GM18517 (cell line): ENCODE data around the gene MMS19.

Source experiments
- ATAC-seq: cut with Tn5 transposase; IDR thresholded peaks from one replicate; pipeline ENCODE4 v1.9.1; 2021; ENCODE audit warnings: mild to moderate bottlenecking, moderate library complexity; ENCODE audit not compliant: unreplicated experiment

Gene MMS19

DNA sequence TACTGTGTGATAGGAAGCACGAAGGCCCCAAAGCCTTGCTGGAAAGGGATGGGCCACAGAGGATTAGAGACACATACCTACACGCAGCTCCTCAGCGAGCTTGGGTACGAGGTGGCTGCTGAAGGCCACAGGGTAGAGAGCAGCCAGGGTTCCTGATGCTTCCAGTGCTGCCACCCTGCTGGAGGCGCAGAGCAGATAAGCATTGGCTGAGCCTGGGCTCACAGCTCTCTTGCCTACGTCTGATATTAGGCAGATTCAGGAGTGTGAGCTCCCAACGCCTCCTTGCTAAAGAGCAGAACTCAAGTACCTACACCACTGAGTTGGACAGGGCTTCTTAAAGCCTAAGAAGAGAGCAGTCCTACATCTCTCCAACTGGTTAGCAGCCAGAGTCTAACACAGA, 32.2 kb downstream of the MMS19 start:
- no peak for ATAC-seq

DNA sequence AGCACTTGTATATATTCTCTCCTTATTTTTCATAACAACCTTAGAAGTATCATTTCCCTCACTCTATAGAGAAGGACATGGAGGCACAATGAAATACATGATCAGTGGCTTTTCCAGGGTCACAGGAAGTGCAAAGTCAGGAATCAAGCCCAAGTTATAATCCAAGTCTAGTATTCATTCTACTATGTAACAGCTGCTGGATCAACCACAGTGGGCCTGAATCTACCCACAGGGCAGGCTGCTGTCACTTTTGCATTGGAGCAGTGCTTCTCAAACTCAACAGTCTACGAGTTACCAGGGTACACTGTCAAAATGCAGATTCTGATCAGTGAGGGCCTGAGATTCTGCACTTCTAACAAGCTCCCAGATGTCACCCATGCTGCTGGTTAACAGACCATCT, 34.0 kb downstream of the MMS19 start:
- ATAC-seq = no peak

DNA sequence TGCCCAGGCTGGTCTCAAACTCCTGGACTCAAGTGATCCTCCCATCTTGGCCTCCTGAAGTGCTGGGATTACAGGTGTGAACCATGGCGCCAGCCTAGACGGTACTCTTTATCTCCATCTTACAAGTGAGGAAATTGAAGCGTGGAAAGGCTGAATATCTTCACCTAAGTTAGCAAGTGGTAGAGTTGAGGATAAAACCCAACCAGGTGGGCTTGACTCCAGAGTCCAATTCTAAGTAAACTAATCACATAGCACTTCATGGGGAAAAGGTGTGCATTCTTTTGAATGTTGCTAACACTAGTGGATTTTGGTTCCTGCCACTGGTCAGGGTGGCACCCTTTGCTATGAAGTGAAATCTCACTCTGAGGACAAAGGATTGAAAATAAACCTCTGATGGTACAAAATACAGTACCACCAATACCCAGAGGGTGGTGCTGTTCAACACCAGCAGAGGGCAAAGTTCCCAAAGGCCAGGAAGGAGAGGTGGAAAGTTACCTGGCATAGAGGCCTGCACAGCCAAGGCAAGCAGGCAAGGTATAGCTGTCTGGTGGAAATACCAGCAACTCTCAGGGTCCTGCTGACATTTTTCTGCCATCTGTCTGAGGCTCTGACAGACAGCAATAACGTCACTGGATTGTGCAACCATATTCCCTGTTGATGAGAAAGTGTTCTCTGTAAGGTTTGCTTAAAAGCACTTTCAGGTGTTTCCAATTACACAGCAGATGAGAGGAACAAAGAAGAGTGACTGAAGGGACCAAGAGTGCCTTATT, 34.7 kb downstream of the MMS19 start:
- ATAC-seq = no peak

DNA sequence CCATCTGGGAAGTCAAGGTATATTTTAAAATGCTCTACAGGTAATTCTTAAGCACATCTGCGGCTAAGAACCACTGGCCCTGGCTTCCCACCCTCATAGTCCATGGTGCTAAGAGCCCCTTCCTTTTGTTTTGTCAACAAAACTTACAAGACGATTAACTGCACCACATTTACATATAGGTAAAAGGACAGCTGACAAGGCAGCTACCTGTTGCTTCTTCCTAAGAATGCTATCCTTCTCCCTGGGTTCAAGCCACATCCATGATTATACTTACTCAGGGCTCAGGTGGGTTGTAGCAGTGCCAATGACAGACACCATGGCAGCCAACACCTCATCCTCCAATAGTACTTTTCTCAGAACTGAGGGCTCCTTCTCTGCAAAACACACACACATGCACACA, 35.9 kb downstream of the MMS19 start:
- ATAC-seq = no peak

DNA sequence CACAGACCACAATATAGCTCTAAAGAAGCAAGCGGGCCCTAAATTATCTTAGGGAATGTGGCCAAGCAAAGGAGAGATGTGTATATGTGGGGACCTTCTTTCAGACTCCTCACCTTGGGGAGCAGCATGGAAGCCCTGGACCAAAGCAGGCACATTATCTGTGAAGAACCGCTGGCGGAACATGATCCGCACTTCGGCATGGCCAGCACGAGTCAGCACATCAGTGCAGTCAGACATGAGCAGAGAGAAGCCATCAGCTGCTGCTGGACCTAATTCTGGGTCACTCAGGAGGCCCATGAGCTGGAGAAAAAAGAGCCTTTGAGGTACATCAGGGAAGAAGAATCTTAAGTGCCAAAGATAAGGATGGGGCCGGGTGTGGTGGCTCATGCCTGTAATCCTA, 38.3 kb downstream of the MMS19 start:
- no peak for ATAC-seq

DNA sequence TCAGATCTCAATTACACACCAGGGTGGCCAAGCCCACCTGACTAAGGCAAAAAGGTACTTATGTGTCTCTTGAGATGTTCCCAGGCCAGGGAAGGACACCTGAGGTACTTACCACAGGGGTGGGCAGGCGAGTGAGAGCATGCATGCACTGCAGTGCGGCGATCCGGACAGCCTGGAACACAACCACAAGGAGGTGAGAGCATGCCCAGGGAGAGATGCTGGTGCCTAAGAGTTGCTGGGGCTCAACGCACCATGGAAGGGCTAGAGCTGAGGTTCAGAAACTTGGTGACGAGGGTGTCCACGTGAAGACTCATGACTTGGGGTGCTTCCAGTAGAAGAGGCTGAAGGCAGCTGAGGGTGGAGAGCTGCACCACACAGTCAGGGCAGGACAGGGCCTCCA, 39.1 kb downstream of the MMS19 start:
- no peak for ATAC-seq

DNA sequence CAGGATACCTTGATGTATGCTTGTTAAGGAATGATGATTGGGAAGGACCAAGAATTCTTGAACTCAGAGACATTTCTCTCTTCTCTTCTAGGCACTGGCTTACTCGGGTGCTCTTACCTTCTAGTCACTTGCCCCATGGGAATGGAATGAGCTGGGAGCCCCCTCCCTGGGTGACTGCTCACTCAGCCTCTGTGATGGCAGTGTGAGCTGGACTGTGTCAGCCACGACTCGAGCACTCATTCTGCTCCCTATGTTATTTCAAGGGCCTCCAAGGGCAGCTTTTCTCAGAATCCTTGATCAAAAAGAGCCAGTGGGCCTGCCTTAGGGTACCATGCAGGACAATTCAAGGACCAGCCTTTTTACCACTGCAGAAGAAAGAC, 41.5 kb downstream of the MMS19 start:
- no peak for ATAC-seq

DNA sequence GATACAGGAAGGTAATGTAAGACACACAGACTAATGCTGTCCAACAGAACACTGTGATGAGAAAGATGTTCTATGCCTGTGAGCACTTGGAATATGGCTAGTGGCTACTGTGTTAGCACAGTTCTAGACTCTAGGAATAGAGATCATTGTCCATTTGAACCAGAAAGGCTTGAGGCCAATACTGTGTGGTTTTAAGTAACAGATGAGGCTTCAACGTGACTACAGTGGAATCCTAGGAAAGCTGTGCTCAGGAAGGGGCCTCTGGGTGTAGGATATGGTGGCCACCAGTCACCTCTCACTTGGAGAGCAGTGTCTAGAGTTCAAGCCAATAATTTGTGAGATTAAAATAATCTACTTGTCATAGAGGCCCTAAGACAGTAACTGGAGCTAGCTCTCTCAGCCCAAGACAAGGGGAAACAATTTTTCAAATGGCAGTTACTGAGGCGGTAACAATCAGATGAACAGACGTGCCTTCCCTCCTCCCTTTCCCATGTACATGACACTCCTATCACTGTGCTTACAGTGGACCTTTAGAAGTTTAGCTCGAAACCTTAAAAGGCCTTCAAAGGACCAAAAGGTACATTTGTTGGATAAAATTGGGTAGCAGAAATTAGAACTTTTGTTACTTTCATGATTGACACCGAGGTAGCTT, 42.1 kb downstream of the MMS19 start:
- no peak for ATAC-seq

DNA sequence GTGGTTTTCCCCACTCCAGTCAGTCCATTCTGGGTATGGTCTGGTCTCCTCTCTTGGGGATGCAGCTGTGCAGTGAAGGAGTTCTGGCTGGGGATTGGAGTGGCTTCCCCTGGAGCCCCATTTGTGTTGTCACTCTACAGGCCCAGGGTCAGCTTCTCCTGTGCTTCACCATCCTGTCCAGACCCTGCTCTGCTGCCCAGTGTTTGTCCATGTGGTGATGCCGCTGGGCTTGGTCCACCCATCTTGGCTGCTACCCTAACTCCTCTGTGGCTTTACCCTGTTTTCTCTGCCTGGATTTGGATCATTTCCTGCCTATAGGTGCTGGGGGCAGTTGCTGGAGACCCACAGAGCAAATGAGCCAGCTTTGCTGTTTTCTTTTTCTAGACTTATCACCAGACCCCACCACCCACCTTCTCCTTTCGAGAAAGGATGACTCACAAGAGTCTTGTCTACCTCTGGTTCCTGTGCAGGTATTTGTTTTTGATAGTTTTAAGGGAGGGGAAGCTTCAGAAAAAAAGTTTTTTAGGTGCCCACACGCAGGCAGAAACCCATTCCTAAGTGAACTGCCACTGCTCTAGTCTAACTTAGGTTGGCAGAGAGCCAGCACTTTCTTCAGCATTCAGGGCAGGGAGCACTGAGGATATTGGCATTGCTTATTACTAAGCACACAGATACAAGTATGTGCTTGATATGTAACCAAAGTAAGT, 43.7 kb downstream of the MMS19 start:
- no peak for ATAC-seq

DNA sequence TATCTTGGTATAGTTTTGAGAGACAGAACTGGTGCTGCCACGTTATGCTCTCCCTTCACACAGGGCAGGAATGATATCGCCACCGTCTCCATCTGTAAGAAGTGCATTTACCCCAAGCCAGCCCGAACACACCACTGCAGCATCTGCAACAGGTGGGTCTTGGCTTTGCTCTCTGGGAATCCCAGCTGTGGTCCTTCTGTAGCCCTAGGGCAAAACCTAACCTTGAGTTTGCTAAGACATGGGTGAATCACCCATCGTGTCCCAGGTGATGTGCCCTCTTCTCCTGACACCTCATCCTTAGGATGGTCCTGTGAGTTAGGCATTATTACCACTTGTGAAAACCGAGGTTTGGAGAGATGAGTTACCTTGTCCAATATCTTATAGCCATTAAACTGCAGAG, 45.9 kb downstream of the MMS19 start:
- ATAC-seq = no peak

DNA sequence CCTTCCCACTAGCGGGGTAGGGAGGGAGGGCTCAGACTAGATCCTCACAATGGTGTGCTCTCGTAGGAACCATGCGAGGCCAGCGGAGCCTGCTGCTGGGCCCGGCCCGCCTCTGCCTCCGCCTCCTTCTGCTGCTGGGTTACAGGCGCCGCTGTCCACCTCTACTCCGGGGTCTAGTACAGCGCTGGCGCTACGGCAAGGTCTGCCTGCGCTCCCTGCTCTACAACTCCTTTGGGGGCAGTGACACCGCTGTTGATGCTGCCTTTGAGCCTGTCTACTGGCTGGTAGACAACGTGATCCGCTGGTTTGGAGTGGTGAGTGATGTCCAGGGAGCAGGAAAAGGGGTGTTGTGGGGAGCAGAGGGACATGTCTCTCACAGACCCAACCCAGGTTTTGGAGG, 46.6 kb downstream of the MMS19 start:
- no peak for ATAC-seq

DNA sequence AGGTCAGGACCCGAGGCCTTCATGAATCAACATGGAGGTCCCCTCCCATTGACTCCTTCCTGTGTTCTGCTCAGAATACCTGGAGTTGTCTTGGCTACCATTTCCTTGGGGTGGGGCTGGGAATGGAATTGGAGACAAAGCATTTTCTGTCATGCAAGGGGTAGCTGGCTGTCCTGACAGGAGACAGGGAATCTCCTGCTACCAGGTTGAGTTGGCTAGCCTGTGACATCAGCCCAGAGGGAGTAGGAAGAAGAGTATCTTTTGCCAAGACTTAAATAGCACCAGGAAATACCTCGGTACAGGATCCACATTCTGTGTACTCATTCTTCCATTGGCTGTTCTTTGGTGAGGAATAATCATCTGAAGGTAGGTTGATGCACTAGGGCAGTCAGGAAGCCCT, 47.4 kb downstream of the MMS19 start:
- no peak for ATAC-seq

DNA sequence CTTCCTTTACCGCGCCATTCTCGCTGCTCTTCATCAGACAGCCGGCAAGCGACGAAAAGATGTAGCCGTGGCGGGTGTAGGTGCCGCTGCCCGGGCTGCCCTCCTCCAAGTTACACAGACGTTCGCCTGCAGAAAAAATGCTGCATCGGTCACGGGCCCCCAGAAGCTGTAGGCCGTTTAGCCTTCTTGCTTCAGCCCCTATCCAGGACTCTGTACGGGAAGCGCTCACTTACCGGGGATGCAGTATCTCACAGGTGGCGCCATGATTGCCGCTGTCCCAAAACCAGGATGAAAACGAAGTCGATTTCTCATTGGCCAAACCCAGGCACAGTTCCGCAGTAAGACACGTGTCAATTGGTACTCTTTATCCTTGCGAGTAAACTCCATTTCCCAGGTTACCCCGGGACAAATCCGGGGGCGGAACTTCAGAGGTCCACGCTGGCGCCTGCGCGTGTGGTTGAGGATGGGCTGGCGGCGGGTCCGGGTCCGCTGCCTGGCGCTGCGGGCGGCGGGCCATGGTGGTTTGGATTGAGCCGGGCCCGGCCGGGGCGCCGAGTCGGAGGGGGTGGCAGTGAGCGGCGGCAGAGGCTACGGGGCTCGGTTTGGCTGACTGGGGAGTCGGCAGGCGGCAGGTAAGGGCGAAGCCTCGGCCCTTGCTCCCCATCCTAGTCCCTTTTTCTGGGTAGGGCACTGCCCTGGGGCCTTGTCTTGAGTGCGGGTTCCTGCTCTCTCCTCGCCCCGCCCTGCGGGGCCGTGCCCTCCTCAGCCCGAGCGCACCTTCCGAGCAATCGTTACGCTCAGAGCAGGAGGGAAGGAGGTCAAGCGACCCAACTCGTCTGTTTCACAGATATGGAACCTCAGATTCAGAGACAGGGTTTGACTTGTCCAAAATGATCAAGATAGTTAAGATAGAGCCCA, 52.2 kb downstream of the MMS19 start, which contains the start of the genes EXOSC1 and ZDHHC16:
Gene EXOSC1 (minus strand): TSS at position 285 of the 918 bp plus-strand sequence. CDS start 21 bp downstream, at position 264.
Gene ZDHHC16 (plus strand): TSS at position 454 of the 918 bp plus-strand sequence. CDS start 5,501 bp downstream, outside the sequence.
- ATAC-seq = peak; percentile 97

DNA sequence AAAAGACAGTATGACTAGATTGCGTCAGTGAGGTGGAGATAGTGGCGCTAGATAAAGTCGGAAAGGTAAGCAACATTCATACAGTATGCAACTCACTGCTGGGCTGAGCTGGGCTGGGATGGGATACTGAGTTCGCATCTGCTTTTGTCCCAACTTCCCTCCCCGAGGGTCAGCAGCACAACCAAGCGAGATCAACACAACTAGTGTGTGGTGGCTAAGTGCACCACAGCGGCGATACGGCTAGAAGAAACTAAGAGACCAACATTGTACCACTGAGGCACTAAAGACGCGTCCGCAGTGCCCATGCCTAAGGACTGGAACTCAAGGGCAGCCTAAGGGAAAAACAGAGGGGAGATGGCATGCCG, 52.9 kb downstream of the MMS19 start:
- ATAC-seq = no peak

DNA sequence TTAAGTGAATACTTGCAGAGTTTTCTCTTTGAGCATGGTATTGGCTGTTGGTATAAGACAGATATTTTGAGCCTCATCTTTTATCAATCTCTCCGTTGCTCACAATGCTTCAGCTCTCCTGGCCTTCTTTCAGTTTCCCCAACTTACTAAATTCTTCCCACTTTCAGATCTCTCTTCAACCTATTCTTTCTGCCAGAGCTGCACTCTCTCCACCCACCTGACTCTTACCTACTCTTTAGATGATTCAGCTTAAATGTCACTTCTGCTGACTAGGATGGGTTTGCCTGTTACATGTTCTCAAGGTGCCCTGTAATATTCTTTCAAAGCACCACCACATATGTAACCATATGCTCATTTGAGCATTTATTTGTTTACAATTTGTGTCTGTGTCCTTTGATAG, 54.0 kb downstream of the MMS19 start:
- ATAC-seq = no peak

DNA sequence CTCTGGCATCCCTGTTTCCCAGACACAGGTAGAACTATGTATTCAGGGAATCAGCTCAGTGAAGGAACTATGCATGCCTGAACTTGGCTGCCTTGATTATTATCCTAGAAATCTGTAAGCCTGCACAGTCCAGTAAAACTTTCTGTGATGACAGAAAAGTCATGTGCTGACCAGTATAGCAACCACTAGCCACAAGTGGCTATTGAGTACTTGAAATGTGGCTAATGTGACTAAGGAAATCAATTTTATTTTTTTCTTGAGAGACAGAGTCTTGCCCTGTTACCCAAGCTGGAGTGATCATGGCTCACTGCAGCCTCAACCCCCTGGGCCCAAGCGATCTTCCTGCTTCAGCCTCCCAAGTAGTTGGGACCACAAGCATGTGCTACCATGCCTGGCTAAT, 55.9 kb downstream of the MMS19 start:
- ATAC-seq = no peak

DNA sequence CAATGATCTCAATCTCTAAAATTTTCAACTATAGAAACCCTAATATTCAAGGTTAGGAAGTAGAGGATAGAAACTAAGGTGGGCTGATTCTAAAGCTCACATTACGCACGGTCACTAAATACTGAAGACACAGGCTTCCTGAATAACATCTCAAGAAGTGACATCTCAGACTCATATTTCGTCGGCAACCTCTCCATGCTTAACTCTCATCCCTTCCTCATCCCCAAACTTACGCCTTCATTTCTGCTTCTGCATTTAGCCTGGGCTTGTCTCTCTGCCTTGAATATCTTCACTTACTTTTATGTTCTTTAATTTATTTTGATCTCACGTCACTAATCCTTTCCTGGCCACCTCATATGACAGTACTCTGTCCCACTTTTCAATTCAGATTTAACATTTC, 63.0 kb downstream of the MMS19 start:
- ATAC-seq = no peak

DNA sequence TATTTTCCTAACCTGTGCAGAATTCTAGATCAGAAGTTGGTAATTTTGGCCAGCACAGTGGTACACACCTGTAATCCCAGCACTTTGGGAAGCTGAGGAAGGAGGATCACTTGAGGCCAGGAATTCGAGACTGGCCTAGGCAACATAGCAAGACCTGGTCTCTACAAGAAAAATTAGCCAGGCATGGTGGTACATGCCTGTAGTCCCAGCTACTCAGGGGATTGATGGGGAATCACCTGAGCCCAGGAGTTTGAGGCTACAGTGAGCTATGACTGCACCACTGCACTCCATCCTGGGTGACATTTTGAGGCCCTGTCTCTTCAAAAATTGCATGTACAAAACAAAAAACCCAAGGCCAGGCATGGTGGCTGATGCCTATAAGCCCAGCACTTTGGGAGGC, 63.7 kb downstream of the MMS19 start:
- no peak for ATAC-seq

DNA sequence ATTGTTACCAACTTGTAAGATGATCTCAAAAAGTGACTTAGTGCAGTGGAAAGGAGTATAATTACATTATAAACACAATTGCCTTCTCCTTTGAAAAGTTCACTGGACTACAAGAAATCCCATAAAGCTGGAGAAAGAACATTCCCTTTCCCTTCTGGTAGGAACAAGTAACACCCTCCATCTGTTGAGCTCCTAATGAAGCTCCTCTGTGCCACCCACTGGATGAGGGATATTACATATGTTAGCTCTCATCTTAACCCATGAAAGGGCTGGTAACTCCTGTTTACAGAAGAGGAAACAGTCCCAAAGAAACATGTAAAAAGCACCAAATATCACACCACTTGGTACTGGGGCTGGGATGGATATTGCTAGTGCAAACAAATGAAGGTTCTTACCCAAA, 64.2 kb downstream of the MMS19 start:
- no peak for ATAC-seq

DNA sequence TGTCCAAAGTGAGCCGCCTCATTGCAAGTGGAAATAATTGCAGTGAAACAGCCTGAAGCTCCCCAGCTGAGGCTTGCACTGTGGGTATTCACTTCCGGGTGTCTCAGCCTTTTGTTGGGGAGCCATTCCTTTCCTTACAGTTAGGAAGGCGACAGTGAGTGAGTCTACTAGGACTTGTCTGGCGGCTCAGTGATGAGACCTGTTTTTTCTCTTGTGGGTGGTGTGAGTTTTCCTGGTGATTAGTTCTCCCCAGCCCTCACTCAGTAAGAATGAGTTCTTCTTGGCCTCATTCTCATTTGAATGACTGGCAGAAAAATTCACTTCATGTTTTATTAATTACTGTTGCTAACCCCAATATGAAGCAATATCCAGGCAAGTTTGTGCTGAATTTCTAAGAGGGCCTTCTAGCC, 69.6 kb downstream of the MMS19 start:
- ATAC-seq = no peak
